ENCODE results near the gene FCGR1A.
"Not testable (repeated sequence)": the region's sequence is repeated elsewhere in the genome, so short reads cannot be mapped to it uniquely, and the experiment has no call there.

Gene FCGR1A

GRCh38 chr1:149782600-149782999 lies at the start of gene FCGR1A:
Gene FCGR1A, plus strand, starts transcription at chr1:149782694. Its CDS starts 50 bp downstream, at chr1:149782744.
- not testable (repeated sequence) for DNase-seq (ENCODE audit: low read depth in 2 of 2)

DNA sequence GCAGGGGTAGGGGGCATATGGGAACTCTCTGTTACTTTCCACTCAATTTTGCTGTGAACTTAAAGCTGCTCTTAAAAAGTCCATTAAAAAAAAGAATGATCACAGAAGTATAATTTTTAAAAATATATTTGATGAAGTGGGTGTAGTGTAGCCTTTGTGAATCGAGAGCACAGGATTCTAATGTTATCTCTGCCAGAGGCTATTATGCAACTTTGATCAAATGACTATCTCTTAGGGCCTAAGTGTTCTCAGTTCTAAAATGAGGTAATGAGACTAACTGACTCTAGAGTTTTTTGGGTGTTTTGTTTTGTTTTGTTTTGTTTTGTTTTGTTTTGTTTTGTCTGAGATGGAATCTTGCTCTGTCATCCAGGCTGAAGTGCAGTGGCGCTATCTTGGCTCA lies 49.7 kb upstream of the FCGR1A start:
- not testable (repeated sequence) for DNase-seq (ENCODE audit: low read depth in 2 of 2)

DNA sequence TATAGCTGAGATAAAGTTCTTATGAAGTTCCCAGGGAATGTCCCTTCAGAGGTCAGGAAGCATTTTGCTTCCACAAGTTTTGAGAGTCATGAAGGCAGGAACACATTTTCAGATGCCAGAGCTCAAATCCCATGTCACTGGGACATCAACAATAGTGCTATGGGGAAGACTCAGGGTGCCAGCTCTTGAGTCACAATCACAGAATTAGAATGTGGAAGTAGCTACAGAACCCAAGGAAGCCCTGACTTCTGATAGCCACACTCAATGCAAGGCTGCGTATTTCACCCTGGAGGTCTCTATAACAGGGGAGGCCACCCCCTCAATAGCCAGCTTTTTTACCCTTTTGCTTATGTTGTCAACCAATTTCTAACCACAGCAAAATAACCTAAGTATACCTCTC lies 47.8 kb upstream of the FCGR1A start:
- not testable (repeated sequence) for DNase-seq (ENCODE audit: low read depth in 2 of 2)

- peak; percentile 35 to 41 for DNase-seq (ENCODE audit: low read depth in 2 of 2)
Observed at GRCh38 chr1:149740148-149740581, 42.3 kb upstream of the FCGR1A start.

- DNase-seq (ENCODE audit: low read depth in 2 of 2), result not testable (repeated sequence)
Observed at GRCh38 chr1:149740590-149741230, 41.8 kb upstream of the FCGR1A start.

- not testable (repeated sequence) for DNase-seq (ENCODE audit: low read depth in 2 of 2)
Observed at GRCh38 chr1:149741914-149742313, 40.6 kb upstream of the FCGR1A start.

DNA sequence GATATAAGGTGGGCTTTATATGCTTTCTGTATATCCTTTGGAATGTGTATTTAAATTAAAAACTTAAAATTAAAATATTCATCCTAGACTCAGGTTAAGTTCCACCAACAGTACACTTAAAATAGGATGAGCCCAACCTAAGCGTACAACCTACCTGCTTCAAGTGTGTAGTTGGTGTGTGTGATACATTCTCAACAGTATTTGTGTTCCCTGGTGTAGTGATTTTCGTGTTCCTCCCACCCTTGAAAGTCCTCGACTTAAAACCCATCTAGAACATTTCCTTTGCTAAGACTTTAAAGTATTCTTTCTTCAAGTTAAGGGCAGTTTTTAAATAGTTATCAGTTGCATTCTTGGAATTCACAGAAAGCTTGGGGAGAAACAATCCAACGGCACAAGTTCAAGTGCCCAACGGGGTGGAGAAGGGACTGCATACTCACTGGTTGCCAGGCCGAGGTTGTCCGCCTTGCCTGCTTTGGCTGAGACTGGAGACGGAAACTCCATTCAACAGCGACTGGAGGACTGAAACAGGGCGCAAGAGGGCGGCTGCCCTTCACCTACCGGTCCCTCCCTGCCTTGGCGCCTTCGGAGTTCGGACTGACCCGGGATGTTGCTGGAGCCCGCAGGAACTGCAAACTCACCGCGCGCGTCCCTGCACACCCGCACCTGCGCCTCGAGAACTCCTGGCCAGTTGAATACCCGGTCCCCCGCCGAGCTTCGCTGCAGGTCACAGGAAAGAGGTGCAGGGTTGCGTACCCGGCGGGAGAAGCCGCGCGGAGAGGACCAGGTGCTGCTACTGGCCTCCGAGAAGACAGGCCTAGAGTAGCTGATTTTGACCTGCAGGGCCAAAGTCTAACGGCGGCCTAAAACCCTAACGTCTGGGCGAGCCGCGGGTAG lies 35.8 kb upstream of the FCGR1A start:
- DNase-seq (ENCODE audit: low read depth in 2 of 2), result not testable (repeated sequence)

- DNase-seq (ENCODE audit: low read depth in 2 of 2), result not testable (repeated sequence)
Observed at GRCh38 chr1:149747359-149748143, 34.9 kb upstream of the FCGR1A start.

- not testable (repeated sequence) for DNase-seq (ENCODE audit: low read depth in 2 of 2)
Observed at GRCh38 chr1:149748144-149748500, 34.4 kb upstream of the FCGR1A start.

DNA sequence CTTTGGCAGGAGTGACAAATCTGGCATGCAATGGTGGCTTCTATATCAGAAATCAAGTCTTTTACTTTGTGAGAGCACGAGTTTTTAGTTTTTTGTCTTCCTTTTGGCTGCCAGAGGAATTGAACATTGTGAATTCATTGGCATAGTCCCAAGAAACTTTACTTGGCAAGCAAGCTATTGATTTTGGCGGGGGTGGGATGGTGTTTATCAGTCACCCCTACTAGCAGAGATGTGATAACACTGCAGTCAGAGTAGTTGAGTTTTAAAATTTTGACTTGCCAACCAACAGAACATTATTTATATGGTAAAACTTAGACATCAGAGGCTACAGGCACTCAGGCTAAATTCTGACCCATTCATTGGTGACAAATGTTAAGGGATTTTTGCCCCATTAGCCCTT lies 31.9 kb upstream of the FCGR1A start:
- DNase-seq (ENCODE audit: low read depth in 2 of 2), result not testable (repeated sequence)

GRCh38 chr1:149752186-149752585 lies 30.3 kb upstream of the FCGR1A start:
- not testable (repeated sequence) for DNase-seq (ENCODE audit: low read depth in 2 of 2)

GRCh38 chr1:149753466-149753865 lies 29.0 kb upstream of the FCGR1A start:
- not testable (repeated sequence) for DNase-seq (ENCODE audit: low read depth in 2 of 2)

- not testable (repeated sequence) for DNase-seq (ENCODE audit: low read depth in 2 of 2)
Observed at GRCh38 chr1:149755294-149755693, 27.2 kb upstream of the FCGR1A start.

GRCh38 chr1:149762294-149762693 lies 20.2 kb upstream of the FCGR1A start:
- DNase-seq (ENCODE audit: low read depth in 2 of 2), result not testable (repeated sequence)

DNA sequence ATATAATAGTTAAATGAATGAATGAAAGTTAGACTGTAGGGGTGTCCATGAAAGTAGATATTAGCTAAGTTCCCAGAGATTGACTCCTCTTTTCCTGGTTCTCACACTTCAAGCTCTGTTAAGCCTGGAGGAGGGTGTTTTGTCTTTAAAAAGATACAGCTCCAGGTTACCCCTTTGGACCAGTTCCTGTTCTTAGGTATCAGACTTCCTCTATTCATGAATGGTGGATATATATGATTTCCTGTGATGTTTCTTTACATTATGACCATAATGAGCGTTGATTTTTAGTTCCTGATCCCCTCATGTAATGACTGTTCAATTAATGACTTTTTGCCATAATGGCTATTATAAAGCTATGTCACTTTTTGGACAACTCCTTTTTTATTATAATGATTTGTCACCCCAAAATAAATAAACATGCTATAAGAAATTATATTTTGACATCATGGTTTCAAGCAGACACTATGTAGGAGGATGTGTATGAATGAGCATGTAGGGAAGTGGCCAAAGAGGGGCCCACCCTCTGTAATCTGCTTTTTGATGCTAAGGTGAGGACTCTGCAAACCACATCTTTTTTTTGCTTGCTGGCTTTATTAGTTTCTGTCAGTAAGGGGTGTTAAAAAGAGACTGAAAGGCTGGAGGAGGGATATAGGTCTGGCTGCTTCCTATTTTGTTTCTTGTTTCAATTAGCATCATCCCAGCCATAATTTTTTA lies 18.2 kb upstream of the FCGR1A start:
- DNase-seq (ENCODE audit: low read depth in 2 of 2), result not testable (repeated sequence)

DNA sequence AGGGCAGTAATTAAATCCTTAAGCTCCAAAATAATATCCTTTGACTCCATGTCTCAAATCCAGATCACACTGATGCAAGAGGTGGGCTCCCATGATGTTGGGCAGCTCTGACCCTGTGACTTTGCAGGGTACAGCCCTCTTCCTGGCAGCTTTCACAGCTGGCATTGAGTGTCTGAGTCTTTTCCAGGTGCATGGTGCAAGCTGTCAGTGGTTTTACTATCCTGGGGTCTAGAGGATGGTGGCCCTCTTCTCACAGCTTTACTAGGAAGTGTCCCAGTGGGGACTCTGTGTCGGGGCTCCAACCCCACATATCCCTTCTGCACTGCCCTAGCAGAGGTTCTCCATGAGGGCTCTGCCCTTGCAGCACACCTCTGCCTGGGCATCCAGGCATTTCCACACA lies 16.3 kb upstream of the FCGR1A start:
- DNase-seq (ENCODE audit: low read depth in 2 of 2), result not testable (repeated sequence)

- DNase-seq (ENCODE audit: low read depth in 2 of 2), result not testable (repeated sequence)
Observed at GRCh38 chr1:149769216-149769615, 13.3 kb upstream of the FCGR1A start.

DNA sequence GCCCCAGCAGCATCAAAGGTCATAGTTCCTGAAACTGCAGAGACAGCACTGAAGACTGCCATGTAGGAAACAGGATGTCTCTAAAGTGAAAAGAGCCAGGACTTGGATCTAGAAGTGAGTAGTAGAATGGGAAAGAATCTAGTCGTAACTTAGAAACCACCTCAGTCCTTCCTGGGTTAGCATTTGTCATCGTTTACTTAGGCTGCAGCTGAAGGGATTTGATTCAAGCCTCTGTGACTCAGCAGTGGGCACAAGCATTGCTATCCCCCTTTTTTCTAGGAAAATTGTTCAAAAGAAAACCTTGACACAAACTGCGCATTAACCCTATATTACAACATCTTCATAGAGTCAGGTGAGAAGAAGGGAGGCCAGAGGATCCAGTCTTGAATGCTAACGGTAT lies 11.8 kb upstream of the FCGR1A start:
- not testable (repeated sequence) for DNase-seq (ENCODE audit: low read depth in 2 of 2)

- not testable (repeated sequence) for DNase-seq (ENCODE audit: low read depth in 2 of 2)
Observed at GRCh38 chr1:149771653-149772425, 10.7 kb upstream of the FCGR1A start.

- not testable (repeated sequence) for DNase-seq (ENCODE audit: low read depth in 2 of 2)
Observed at GRCh38 chr1:149775510-149776147, 6.9 kb upstream of the FCGR1A start.
